22Rv1 (cell line): ENCODE data around the gene CAMK2D.

ENCODE experiments used
- H3K27ac ChIP-seq: fragments of 450-650 bp; 2 replicates; pipeline ENCODE4 v1.5.1; 2017
- CTCF ChIP-seq: fragments of 450-650 bp; IDR thresholded peaks from 2 replicates; pipeline ENCODE4 v1.5.1; 2017; ENCODE audit warnings: mild to moderate bottlenecking
- ZFX ChIP-seq: fragments of 450-650 bp; IDR thresholded peaks from 2 replicates; pipeline ENCODE4 v1.6.1; 2017; ENCODE audit warnings: antibody characterized with exemption, borderline replicate concordance

The CAMK2D gene

GRCh38 chr4:113436360-113436759 lies 325.2 kb downstream of the CAMK2D start:
- no peak overlapping the region for H3K27ac ChIP-seq
- TF ChIP-seq CTCF: no peak
- no peak for TF ChIP-seq ZFX

GRCh38 chr4:113435893-113436292 lies 325.6 kb downstream of the CAMK2D start:
- TF ChIP-seq ZFX: no peak
- TF ChIP-seq CTCF: no peak
- no peak overlapping the region for H3K27ac ChIP-seq

GRCh38 chr4:113434247-113434587 lies 327.3 kb downstream of the CAMK2D start:
- no peak overlapping the region for H3K27ac ChIP-seq
- TF ChIP-seq ZFX (no peak), CTCF (no peak)

- TF ChIP-seq ZFX (no peak), CTCF (no peak)
- no peak overlapping the region for H3K27ac ChIP-seq
Observed at GRCh38 chr4:113433536-113434246, 327.8 kb downstream of the CAMK2D start.

- no peak overlapping the region for H3K27ac ChIP-seq
- TF ChIP-seq ZFX (no peak), CTCF (no peak)
Observed at GRCh38 chr4:113433116-113433515, 328.4 kb downstream of the CAMK2D start.

- no peak for TF ChIP-seq CTCF
- TF ChIP-seq ZFX: no peak
Observed at GRCh38 chr4:113423631-113424030, 337.9 kb downstream of the CAMK2D start.

GRCh38 chr4:113420938-113421337 lies 340.6 kb downstream of the CAMK2D start:
- no peak overlapping the region for H3K27ac ChIP-seq
- TF ChIP-seq CTCF: no peak
- no peak for TF ChIP-seq ZFX

More at GRCh38 chr4:113423631-113424030, 337.9 kb downstream of the CAMK2D start:
- H3K27ac ChIP-seq: no peak overlapping the region
